Psoas muscle (tissue), 8 donors: ENCODE measurements around the gene ADGRG1. TPM values are rescaled to one million over a fixed set of nuclear protein-coding genes. Genes with fewer than 3 reads are reported as not detected.

Experiments used
- ATAC-seq, 4 donors: fragments of 200-7000 bp; cut with Tn5 transposase; one replicate each; pipeline ENCODE4 v1.9.1; 2020; ENCODE audit warnings: moderate library complexity in 3 of 4, mild to moderate bottlenecking in 2 of 4
- DNase-seq, 2 donors: peaks; one replicate each; pipeline ENCODE4 v3.0.0-alpha.2; 2020
- H3K27ac ChIP-seq: fragments of 200-600 bp; one replicate; pipeline ENCODE4 v1.8.0; 2022
- H3K27me3 ChIP-seq, 3 donors: fragments of 200-600 bp in 1 of 3; one replicate each; pipeline versions ENCODE4 v1.6.1 to v1.8.0; 2013 to 2022; ENCODE audit warnings: low read length in 2 of 3, mild to moderate bottlenecking in 2 of 3, moderate library complexity in 1 of 3; ENCODE audit not compliant: insufficient read depth in 3 of 3
- H3K36me3 ChIP-seq, 2 donors: fragments of 200-600 bp in 1 of 2; one replicate each; pipeline versions ENCODE4 v1.6.1 to v1.8.0; 2013 to 2022; ENCODE audit warnings: low read depth in 1 of 2, mild to moderate bottlenecking in 1 of 2, moderate library complexity in 1 of 2; ENCODE audit not compliant: insufficient read depth in 1 of 2
- H3K4me1 ChIP-seq: fragments of 200-600 bp; one replicate; pipeline ENCODE4 v1.8.0; 2022
- H3K4me3 ChIP-seq: fragments of 200-600 bp; one replicate; pipeline ENCODE4 v1.8.0; 2022; ENCODE audit warnings: mild to moderate bottlenecking
- H3K9me3 ChIP-seq: fragments of 200-600 bp; one replicate; pipeline ENCODE4 v1.8.0; 2022
- WGBS, 3 donors: extraction: QIAGEN DNeasy Blood & Tissue Kit; methylation state at CpG; one replicate each; pipeline versions ENCODE4 v1.1.6 to v1.1.7; 2013; 5-methylcytosine and 5-hydroxymethylcytosine counted together
- intact Hi-C, 2 donors: fragments of 100-400 bp; cut with DNase I; formaldehyde crosslinking; loops; one replicate each; pipeline versions ENCODE4 v1.11.0 to v1.14.2; 2022
- polyA plus RNA-seq, 3 donors: library from polyadenylated mRNA; stranded (reverse); fragments of 200-250 nt; gene quantifications; one replicate each; pipeline ENCODE4 v1.2.3, GENCODE V29; 2013
- total RNA-seq, 4 donors: library from RNA; stranded (reverse); fragmentation: NEBNext Ultra II Directional in 2 of 4; extraction: Animal tissue kit (Norgen Biotek cat#: 25700) in 2 of 4; gene quantifications; one replicate each; pipeline versions ENCODE4 v1.2.1 to v1.2.4, GENCODE V29; 2021 to 2023
- TF ChIP-seq, protein P1 (sequence below): fragments of 200-600 bp; IDR thresholded peaks from one replicate; pipeline ENCODE4 v1.8.0; 2022; ENCODE audit warnings: antibody characterized with exemption
- donor health status: healthy with polysubstance abuse.
- donor health status: DM: no; HTN: no; CAD: no; lungs with moderate emphysema.
- donor health status: Bipolar disorder and iron deficiency.
- donor health status: healthy.
- donor health status: DM: yes; HTN: yes; CAD: no.
- donor health status: DM: no; HTN: no; CAD: no.
- donor health status: DM: no; HTN: no; CAD: no.
- donor health status: DM: yes; HTN: yes; CAD: no.

ADGRG1 gene
- total and polyA plus RNA-seq, 7 donors, result 5.3 to 19.4 (median 14.2) TPM

DNA sequence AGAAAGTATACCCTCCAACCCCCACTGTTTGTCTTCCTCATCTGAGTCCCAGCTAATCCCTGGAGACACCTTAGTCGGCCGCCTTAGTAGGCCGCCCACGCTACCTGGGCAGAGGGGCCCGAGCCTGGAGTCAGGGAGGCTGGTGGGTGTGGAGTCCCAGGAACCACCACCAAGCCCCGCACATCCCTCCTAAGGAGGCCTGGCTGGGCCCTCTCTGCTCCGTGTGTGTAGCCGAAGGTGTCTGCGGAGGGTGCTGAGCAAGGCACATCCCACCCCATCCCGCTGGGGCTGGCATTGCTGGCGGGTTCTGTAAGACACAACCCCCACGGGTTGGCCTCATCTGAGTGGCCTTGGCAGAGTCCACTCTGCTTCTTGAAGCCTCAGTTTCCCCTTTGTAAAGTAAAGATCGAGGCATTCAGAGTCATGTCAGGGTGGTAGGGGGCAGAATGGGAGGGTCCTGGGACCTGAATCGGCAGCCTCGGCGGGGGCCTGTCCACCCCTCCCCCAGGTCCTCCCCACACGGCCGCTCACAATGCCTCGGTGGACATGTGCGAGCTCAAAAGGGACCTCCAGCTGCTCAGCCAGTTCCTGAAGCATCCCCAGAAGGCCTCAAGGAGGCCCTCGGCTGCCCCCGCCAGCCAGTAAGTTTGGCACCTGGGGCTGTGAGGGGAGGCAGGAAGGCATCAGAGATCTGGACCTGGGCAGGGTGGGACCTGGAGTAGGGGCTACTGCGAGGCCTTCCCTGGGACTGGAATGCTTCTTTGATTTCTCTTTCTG, 24.5 kb downstream of the ADGRG1 start:
- WGBS, 3 donors, result 89 to 93% (median 90%) methylated on average over 23 of the region's 23 CpGs
- Histone ChIP-seq H3K27ac (no peak overlapping the region), H3K9me3 (no peaks in the 10 kb centered on the region), H3K4me1 (no peaks in the 10 kb centered on the region), H3K36me3 (no peaks in the 10 kb centered on the region), H3K4me3 (no peak overlapping the region), H3K27me3 (no peaks in the 10 kb centered on the region)
- TF ChIP-seq, protein P1, sequence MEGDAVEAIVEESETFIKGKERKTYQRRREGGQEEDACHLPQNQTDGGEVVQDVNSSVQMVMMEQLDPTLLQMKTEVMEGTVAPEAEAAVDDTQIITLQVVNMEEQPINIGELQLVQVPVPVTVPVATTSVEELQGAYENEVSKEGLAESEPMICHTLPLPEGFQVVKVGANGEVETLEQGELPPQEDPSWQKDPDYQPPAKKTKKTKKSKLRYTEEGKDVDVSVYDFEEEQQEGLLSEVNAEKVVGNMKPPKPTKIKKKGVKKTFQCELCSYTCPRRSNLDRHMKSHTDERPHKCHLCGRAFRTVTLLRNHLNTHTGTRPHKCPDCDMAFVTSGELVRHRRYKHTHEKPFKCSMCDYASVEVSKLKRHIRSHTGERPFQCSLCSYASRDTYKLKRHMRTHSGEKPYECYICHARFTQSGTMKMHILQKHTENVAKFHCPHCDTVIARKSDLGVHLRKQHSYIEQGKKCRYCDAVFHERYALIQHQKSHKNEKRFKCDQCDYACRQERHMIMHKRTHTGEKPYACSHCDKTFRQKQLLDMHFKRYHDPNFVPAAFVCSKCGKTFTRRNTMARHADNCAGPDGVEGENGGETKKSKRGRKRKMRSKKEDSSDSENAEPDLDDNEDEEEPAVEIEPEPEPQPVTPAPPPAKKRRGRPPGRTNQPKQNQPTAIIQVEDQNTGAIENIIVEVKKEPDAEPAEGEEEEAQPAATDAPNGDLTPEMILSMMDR, result no peak
- DNase-seq, result no peak
- no peak for ATAC-seq
- intact Hi-C loops, result no loop called here

DNA sequence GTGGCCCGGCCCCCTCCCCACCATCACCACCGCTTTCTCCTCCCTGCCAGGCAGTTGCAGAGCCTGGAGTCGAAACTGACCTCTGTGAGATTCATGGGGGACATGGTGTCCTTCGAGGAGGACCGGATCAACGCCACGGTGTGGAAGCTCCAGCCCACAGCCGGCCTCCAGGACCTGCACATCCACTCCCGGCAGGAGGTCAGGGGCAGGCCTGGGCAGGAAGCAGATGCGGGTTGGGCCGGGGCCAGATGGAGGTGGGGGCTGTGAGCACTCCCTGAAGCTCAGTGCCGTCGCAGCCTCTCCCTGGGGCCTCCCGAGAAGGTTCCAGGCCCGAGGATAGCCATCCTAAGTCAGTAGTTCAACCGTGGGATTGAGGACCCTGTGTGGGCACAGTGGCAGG, 25.5 kb downstream of the ADGRG1 start:
- 43 to 47% (median 46%) methylated on average over 16 of the region's 16 CpGs for WGBS, 3 donors
- no peak overlapping the region for H3K4me3 ChIP-seq
- no peaks in the 10 kb centered on the region for H3K36me3 ChIP-seq
- no peak overlapping the region for H3K27ac ChIP-seq
- no peak for DNase-seq
- TF ChIP-seq, protein P1, result no peak
- ATAC-seq, result no peak
- H3K4me1 ChIP-seq, result no peaks in the 10 kb centered on the region
- intact Hi-C loops, result no loop called here
- no peaks in the 10 kb centered on the region for H3K27me3 ChIP-seq
- no peaks in the 10 kb centered on the region for H3K9me3 ChIP-seq

DNA sequence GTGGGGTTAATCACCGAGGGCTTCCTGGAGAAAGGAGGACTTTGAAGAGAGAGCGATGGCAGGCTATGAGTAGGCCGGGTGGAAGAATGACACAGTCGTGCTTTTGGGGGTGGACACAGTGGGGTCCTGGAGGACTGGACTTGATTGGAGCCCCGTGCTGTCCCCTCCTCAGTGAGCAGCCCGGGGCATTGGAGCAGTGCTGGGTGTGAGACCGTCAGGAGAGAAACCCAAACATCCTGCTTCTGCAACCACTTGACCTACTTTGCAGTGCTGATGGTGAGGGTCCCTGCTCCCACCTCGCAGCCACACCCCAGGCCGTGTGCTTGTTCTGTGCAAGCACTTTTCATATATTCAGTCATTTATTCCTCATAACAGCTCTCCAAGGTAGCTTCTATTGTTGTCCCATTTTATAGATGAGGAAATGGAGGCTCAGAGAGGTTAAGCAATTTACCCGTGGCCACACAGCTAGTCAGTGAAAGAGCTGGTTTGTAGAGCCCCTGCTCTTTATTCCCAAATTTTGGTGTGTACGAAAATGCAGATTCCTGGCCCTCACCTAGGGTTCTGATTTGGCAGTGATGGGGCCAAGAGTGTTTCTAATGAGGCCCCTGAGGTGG, 28.0 kb downstream of the ADGRG1 start:
- no peak for DNase-seq

DNA sequence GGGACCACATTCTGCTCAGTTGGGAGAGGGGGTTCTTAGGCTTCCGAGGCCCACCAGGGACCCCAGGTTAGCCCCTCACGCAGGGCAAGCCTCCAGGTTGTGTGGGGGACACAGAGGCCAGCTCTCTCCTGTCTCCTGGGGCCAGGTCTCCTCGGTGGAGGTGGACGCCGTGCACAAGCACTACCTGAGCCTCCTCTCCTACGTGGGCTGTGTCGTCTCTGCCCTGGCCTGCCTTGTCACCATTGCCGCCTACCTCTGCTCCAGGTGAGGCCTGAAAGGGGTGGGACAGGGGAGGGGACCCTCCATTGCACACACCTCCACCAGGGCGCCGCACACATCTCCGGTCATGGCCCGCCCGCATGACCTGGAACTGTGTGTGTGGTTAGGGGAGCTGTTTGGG, 28.8 kb downstream of the ADGRG1 start:
- DNase-seq (no peak), ATAC-seq (no peak)
- TF ChIP-seq, protein P1, result no peak
- intact Hi-C loops, result no loop called here
- 89 to 91% (median 89%) methylated on average over 13 of the region's 13 CpGs for WGBS, 3 donors
- Histone ChIP-seq H3K9me3 (no peaks in the 10 kb centered on the region), H3K4me1 (no peaks in the 10 kb centered on the region), H3K36me3 (no peaks in the 10 kb centered on the region), H3K4me3 (no peak overlapping the region), H3K27me3 (no peaks in the 10 kb centered on the region), H3K27ac (no peak overlapping the region)

More for the DNA sequence above, 28.0 kb downstream of the ADGRG1 start:
- intact Hi-C loops, result no loop called here
- Histone ChIP-seq H3K27ac (no peak overlapping the region), H3K4me1 (no peaks in the 10 kb centered on the region), H3K4me3 (no peak overlapping the region), H3K36me3 (no peaks in the 10 kb centered on the region), H3K9me3 (no peaks in the 10 kb centered on the region), H3K27me3 (no peaks in the 10 kb centered on the region)
- ATAC-seq, result no peak
- 84 to 87% (median 84%) methylated on average over 11 of the region's 11 CpGs for WGBS, 3 donors
- TF ChIP-seq, protein P1, result no peak
